Endodermal cell (in vitro differentiated cells): ENCODE results near the gene GFRA4. TPM values are rescaled to one million over a fixed set of nuclear protein-coding genes. Genes with fewer than 3 reads are reported as not detected.

Source experiments
- DNase-seq: peaks from one replicate; pipeline ENCODE4 v3.0.0-alpha.2; 2017
- H3K27ac ChIP-seq: 2 replicates; pipeline ENCODE4 v1.5.1; 2013; ENCODE audit warnings: mild to moderate bottlenecking, low read depth, low read length, moderate library complexity
- H3K27me3 ChIP-seq: 2 replicates; pipeline ENCODE4 v1.6.1; 2013; ENCODE audit warnings: mild to moderate bottlenecking, low read length, moderate library complexity; ENCODE audit not compliant: insufficient read depth, control insufficient read depth, poor library complexity, severe bottlenecking
- H3K36me3 ChIP-seq: 2 replicates; pipeline ENCODE4 v1.7.0; 2013; ENCODE audit warnings: mild to moderate bottlenecking, low read length, moderate library complexity; ENCODE audit not compliant: control insufficient read depth, insufficient read depth
- H3K4me1 ChIP-seq: one replicate; pipeline ENCODE4 v1.7.0; 2013; ENCODE audit warnings: low read length; ENCODE audit not compliant: control insufficient read depth, insufficient read depth
- H3K4me3 ChIP-seq: 2 replicates; pipeline ENCODE4 v1.5.1; 2013; ENCODE audit warnings: mild to moderate bottlenecking, low read length, moderate library complexity
- H3K9ac ChIP-seq: 2 replicates; pipeline ENCODE4 v1.6.1; 2013; ENCODE audit warnings: mild to moderate bottlenecking, low read length, moderate library complexity; ENCODE audit not compliant: poor library complexity, severe bottlenecking; ENCODE audit errors: extremely low read depth
- H3K9me3 ChIP-seq: 2 replicates; pipeline ENCODE4 v1.6.1; 2013; ENCODE audit warnings: mild to moderate bottlenecking, low read length, moderate library complexity; ENCODE audit not compliant: control insufficient read depth
- H3K27ac Mint-ChIP-seq: 2 replicates; pipeline ENCODE4 v1.8.0; 2020; ENCODE audit warnings: mixed read lengths
- H3K27me3 Mint-ChIP-seq: 2 replicates; pipeline ENCODE4 v1.8.0; 2021; ENCODE audit warnings: mild to moderate bottlenecking, mixed read lengths; ENCODE audit not compliant: insufficient read depth
- H3K36me3 Mint-ChIP-seq: 2 replicates; pipeline ENCODE4 v1.8.0; 2020; ENCODE audit warnings: low read depth, mixed read lengths
- H3K4me1 Mint-ChIP-seq: 2 replicates; pipeline ENCODE4 v1.8.0; 2020; ENCODE audit warnings: mixed read lengths
- H3K4me3 Mint-ChIP-seq: 2 replicates; pipeline ENCODE4 v1.8.0; 2020; ENCODE audit warnings: mild to moderate bottlenecking, moderate library complexity, mixed read lengths
- H3K9me3 Mint-ChIP-seq: 2 replicates; pipeline ENCODE4 v1.8.0; 2020; ENCODE audit warnings: mild to moderate bottlenecking, mixed read lengths
- WGBS, 2 experiments: methylation state at CpG; one replicate each; pipeline versions ENCODE4 v1.1.5 to v1.1.7; 2013; ENCODE audit warnings: missing lambda C conversion rate in 2 of 2, mixed read lengths in 1 of 2; ENCODE audit not compliant: insufficient coverage in 1 of 2, insufficient read length in 1 of 2; 5-methylcytosine and 5-hydroxymethylcytosine counted together
- total RNA-seq, 2 donors: library from RNA; stranded (reverse); fragmentation: NEBNext Ultra II Directional in 1 of 2; extraction: Animal tissue kit (Norgen Biotek cat#: 25700) in 1 of 2; gene quantifications; 2 replicates in 1 of 2; 3 replicates in 1 of 2; pipeline ENCODE4 v1.2.1, GENCODE V29; 2021
- TF ChIP-seq, protein P1 (sequence below): fragments of 200-600 bp; sonication (generic); conservative IDR thresholded peaks from 2 replicates; pipeline ENCODE4 v1.5.0; 2021; ENCODE audit warnings: antibody characterized with exemption, mild to moderate bottlenecking

Gene GFRA4
- total RNA-seq, 2 donors from 2014 or later = not detected

DNA sequence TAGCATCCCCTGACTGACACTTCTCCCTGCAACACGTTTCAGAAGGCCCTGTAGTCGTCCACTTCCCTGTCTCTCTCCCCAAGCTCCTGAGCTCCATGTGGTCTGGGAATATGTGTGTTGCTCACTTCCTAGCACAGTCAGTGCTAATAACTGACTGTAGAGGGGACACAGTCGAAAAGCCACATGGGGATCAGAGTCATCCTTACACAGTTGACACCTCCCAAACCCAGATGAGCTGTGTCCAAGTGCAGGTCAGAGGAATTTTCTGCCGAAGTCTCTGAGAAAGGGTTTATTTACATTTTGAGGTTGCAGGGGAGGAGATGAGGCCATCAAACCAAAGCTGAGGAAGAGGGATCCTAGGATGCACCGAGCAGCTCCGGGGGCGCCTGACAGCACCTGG is 22.1 kb upstream of the GFRA4 start:
- no peak overlapping the region for H3K27ac ChIP-seq
- no peaks in the 10 kb centered on the region for H3K36me3 Mint-ChIP-seq
- H3K9me3 Mint-ChIP-seq = no peaks in the 10 kb centered on the region
- H3K27ac Mint-ChIP-seq = no peak overlapping the region
- H3K4me3 Mint-ChIP-seq = no peak overlapping the region
- TF ChIP-seq, protein P1, sequence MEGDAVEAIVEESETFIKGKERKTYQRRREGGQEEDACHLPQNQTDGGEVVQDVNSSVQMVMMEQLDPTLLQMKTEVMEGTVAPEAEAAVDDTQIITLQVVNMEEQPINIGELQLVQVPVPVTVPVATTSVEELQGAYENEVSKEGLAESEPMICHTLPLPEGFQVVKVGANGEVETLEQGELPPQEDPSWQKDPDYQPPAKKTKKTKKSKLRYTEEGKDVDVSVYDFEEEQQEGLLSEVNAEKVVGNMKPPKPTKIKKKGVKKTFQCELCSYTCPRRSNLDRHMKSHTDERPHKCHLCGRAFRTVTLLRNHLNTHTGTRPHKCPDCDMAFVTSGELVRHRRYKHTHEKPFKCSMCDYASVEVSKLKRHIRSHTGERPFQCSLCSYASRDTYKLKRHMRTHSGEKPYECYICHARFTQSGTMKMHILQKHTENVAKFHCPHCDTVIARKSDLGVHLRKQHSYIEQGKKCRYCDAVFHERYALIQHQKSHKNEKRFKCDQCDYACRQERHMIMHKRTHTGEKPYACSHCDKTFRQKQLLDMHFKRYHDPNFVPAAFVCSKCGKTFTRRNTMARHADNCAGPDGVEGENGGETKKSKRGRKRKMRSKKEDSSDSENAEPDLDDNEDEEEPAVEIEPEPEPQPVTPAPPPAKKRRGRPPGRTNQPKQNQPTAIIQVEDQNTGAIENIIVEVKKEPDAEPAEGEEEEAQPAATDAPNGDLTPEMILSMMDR = no peak
- no peaks in the 10 kb centered on the region for H3K36me3 ChIP-seq
- H3K27me3 Mint-ChIP-seq = peaks cover 57% of the 10 kb centered on the region
- H3K9me3 ChIP-seq = no peaks in the 10 kb centered on the region
- peaks cover 4% of the 10 kb centered on the region for H3K4me1 ChIP-seq
- H3K4me3 ChIP-seq = no peak overlapping the region
- H3K9ac ChIP-seq = no peak overlapping the region
- H3K27me3 ChIP-seq = peaks cover 22% of the 10 kb centered on the region
- WGBS, 2 experiments = 78 to 88% methylated on average over 5 to 7 of the region's 7 CpGs
- H3K4me1 Mint-ChIP-seq = peaks cover 4% of the 10 kb centered on the region
- DNase-seq = no peak

DNA sequence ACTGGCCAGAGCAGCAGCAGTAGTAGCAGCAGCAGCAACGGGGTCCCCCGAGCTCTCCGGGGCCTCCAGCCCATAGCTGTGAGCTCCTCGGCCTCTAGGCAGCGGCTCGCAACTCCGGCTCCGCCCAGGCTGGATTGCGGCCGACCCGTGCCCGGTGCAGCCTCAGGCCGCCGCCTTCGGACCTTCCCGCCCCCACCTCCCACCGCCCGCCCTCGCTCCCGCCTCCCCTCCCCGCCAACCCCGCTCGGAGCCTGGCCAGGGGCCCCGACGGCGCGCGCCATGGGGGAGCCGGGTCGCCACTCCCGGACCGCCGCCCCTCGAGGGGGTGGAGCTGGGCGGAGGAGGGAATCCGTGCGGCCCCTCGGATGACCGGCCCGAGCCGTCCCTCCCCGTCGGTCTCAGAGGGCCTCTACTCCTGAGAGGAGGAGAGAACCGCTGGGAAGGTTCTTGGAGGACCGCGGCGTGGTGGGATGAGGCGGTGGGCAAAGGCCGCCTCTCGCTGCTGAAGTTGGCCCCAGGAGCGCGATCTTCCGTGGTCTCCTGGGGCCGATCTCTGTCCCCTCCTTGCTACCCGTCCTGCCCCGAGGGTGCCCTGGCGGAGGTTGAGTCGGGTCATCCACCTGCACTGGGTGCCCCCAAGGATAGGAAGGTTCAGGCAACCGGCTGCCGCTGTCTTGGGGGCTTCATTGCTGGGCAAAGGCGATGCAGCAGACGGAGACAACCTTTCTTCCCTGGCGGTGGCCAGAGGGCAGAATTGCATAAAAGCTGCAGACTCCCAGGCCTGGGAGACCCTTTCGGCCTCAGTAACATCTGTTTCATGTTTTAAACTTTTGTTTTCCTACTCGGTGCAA is 19.0 kb upstream of the GFRA4 start, which contains the start of gene ADAM33:
TSS of gene ADAM33 (minus strand) at position 80 of the 851 bp plus-strand sequence. CDS start at position 74, 6 bp downstream.
- Histone ChIP-seq H3K9me3 (no peaks in the 10 kb centered on the region), H3K27me3 (peaks cover 22% of the 10 kb centered on the region), H3K36me3 (no peaks in the 10 kb centered on the region), H3K9ac (no peak within 1 kb of the TSS), H3K27ac (no peak within 1 kb of the TSS), H3K4me1 (peaks cover 4% of the 10 kb centered on the region), H3K4me3 (no peak within 1 kb of the TSS)
- peaks cover 4% of the 10 kb centered on the region for H3K4me1 Mint-ChIP-seq
- no peaks in the 10 kb centered on the region for H3K36me3 Mint-ChIP-seq
- peaks cover 74% of the 10 kb centered on the region for H3K27me3 Mint-ChIP-seq
- no peaks in the 10 kb centered on the region for H3K9me3 Mint-ChIP-seq
- H3K4me3 Mint-ChIP-seq = peak within 1 kb of the TSS; percentile 47
- peak; percentile 83 for DNase-seq
- TF ChIP-seq, protein P1 = peak; percentile 20
- 22 to 62% methylated on average over 11 to 57 of the region's 65 CpGs for WGBS, 2 experiments
- no peak within 1 kb of the TSS for H3K27ac Mint-ChIP-seq

DNA sequence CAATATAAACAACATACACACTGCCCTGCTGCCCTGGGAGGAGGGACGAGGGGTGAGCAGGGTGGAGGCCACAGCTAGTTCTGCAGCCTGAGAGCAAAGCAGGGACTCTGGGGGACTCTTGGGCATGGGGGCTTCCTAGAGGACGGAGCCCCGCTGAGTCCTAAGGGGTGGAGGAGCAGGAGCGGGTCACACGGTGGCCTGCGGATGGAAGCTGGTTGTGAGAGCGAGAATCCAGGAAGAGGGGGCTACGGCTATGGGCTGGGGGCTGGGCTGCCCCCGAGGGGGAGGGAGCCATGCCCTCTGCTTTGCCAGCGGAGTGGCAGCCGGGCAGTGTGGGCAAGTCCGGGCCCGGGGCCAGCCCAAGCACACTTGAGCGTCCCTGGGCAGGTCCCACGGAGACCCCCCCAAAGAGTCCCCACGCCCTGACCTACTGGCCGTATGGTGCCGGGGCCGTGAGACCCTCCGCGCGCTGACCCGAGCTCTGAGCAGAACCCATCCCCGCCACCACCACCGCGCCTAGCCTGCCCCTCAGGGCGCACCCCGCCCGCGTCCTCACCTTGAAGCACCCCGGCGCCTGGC is 18.2 kb upstream of the GFRA4 start:
- H3K9me3 Mint-ChIP-seq = no peaks in the 10 kb centered on the region
- peaks cover 70% of the 10 kb centered on the region for H3K27me3 Mint-ChIP-seq
- H3K9ac ChIP-seq = no peak overlapping the region
- peaks cover 4% of the 10 kb centered on the region for H3K4me1 ChIP-seq
- no peaks in the 10 kb centered on the region for H3K36me3 ChIP-seq
- H3K36me3 Mint-ChIP-seq = no peaks in the 10 kb centered on the region
- no peaks in the 10 kb centered on the region for H3K9me3 ChIP-seq
- no peak overlapping the region for H3K27ac Mint-ChIP-seq
- no peak overlapping the region for H3K27ac ChIP-seq
- TF ChIP-seq, protein P1 = no peak
- WGBS, 2 experiments = 39 to 44% methylated on average over 8 to 32 of the region's 32 CpGs
- H3K4me3 ChIP-seq = no peak overlapping the region
- peak overlapping the region; percentile 47 for H3K4me3 Mint-ChIP-seq
- DNase-seq = no peak
- peaks cover 4% of the 10 kb centered on the region for H3K4me1 Mint-ChIP-seq
- H3K27me3 ChIP-seq = peaks cover 22% of the 10 kb centered on the region
